Activated naive CD8-positive, alpha-beta T cell treated with anti-CD3 and anti-CD28 coated beads, Interleukin-2, amount 10 ng/mL, durations not matched to agents 7 days and 5 days (primary cell): ENCODE results near the gene PODXL. TPM values are rescaled to one million over a fixed set of nuclear protein-coding genes. Genes with fewer than 3 reads are reported as not detected.

Experiments
- ATAC-seq: fragments of 150-1000 bp; cut with Tn5 transposase; one replicate; pipeline ENCODE4 v1.10.0; 2021; ENCODE audit warnings: low read depth, moderate library complexity
- POLR2A ChIA-PET: fragments of 350-600 bp; sonication (Branson Sonifier 250); formaldehyde crosslinking; loops from one replicate; lab custom pipeline; 2021; ENCODE audit warnings: antibody characterized with exemption; lab: Charles Lee
- DNase-seq: peaks from one replicate; pipeline ENCODE4 v3.0.0; 2021
- H3K27ac Mint-ChIP-seq: one replicate; pipeline ENCODE4 v1.8.0; 2022; ENCODE audit warnings: mild to moderate bottlenecking, mixed read lengths
- H3K27me3 Mint-ChIP-seq: one replicate; pipeline ENCODE4 v1.8.0; 2022; ENCODE audit warnings: mild to moderate bottlenecking, moderate library complexity, mixed read lengths
- H3K36me3 Mint-ChIP-seq: one replicate; pipeline ENCODE4 v1.8.0; 2021; ENCODE audit warnings: mild to moderate bottlenecking, mixed read lengths
- H3K4me1 Mint-ChIP-seq: one replicate; pipeline ENCODE4 v1.8.0; 2021; ENCODE audit warnings: mixed read lengths
- H3K4me3 Mint-ChIP-seq: one replicate; pipeline ENCODE4 v1.8.0; 2022; ENCODE audit warnings: mild to moderate bottlenecking, moderate library complexity, mixed read lengths
- H3K9me3 Mint-ChIP-seq: one replicate; pipeline ENCODE4 v1.8.0; 2021; ENCODE audit warnings: mixed read lengths
- total RNA-seq, 2 experiments: library from RNA; stranded (reverse); gene quantifications; one replicate each; pipeline ENCODE4 v1.2.3, GENCODE V29; 2021

PODXL gene
- total RNA-seq, result 1 to 10 TPM; 1.4 to 1.5 TPM

- peak within 1 kb of the TSS; percentile 64 for H3K4me3 Mint-ChIP-seq
- peaks cover 66% of the 10 kb centered on the region for H3K27me3 Mint-ChIP-seq
- peaks cover 2% of the 10 kb centered on the region for H3K4me1 Mint-ChIP-seq
- peak; percentile 82 for DNase-seq
- H3K36me3 Mint-ChIP-seq, result no peaks in the 10 kb centered on the region
- POLR2A ChIA-PET, result no interaction called here
- peak; percentile 82 for ATAC-seq
- H3K9me3 Mint-ChIP-seq, result no peaks in the 10 kb centered on the region
- H3K27ac Mint-ChIP-seq, result no peak within 1 kb of the TSS
These were observed at the start of gene PODXL for GRCh38 chr7:131556053-131556908. TSS of gene PODXL (minus strand) at chr7:131556628. CDS start at chr7:131556359, 269 bp downstream.

- Mint-ChIP-seq H3K27ac (no peak overlapping the region), H3K4me1 (no peaks in the 10 kb centered on the region), H3K9me3 (no peaks in the 10 kb centered on the region), H3K4me3 (no peak overlapping the region), H3K27me3 (peaks cover 29% of the 10 kb centered on the region), H3K36me3 (no peaks in the 10 kb centered on the region)
- DNase-seq (no peak), ATAC-seq (no peak)
- POLR2A ChIA-PET, result no interaction called here
These were observed 49.0 kb upstream of the PODXL start for GRCh38 chr7:131605280-131605878.

GRCh38 chr7:131604841-131605279 is 48.4 kb upstream of the PODXL start:
- Mint-ChIP-seq H3K27me3 (peaks cover 29% of the 10 kb centered on the region), H3K9me3 (no peaks in the 10 kb centered on the region), H3K4me1 (no peaks in the 10 kb centered on the region), H3K36me3 (no peaks in the 10 kb centered on the region), H3K27ac (no peak overlapping the region), H3K4me3 (no peak overlapping the region)
- POLR2A ChIA-PET, result no interaction called here
- no peak for ATAC-seq
- no peak for DNase-seq

GRCh38 chr7:131603932-131604331 is 47.5 kb upstream of the PODXL start:
- Mint-ChIP-seq H3K27me3 (peaks cover 29% of the 10 kb centered on the region), H3K4me3 (no peak overlapping the region), H3K9me3 (no peaks in the 10 kb centered on the region), H3K27ac (no peak overlapping the region), H3K36me3 (no peaks in the 10 kb centered on the region), H3K4me1 (no peaks in the 10 kb centered on the region)
- ATAC-seq (no peak), DNase-seq (no peak)
- POLR2A ChIA-PET, result interaction anchor here (0.6 kb wide), 1 partner anchor 102 kb away, joined by 4 read pairs; no protein-coding TSS in a partner anchor

- POLR2A ChIA-PET, result no interaction called here
- peaks cover 29% of the 10 kb centered on the region for H3K27me3 Mint-ChIP-seq
- ATAC-seq (no peak), DNase-seq (no peak)
- H3K9me3 Mint-ChIP-seq, result no peaks in the 10 kb centered on the region
- H3K4me3 Mint-ChIP-seq, result no peak overlapping the region
- H3K27ac Mint-ChIP-seq, result no peak overlapping the region
- H3K36me3 Mint-ChIP-seq, result no peaks in the 10 kb centered on the region
- H3K4me1 Mint-ChIP-seq, result no peaks in the 10 kb centered on the region
These were observed 46.6 kb upstream of the PODXL start for GRCh38 chr7:131602994-131603372.

- ATAC-seq (no peak), DNase-seq (no peak)
- Mint-ChIP-seq H3K4me3 (no peak overlapping the region), H3K27me3 (peaks cover 29% of the 10 kb centered on the region), H3K36me3 (no peaks in the 10 kb centered on the region), H3K9me3 (no peaks in the 10 kb centered on the region), H3K27ac (no peak overlapping the region), H3K4me1 (no peaks in the 10 kb centered on the region)
- POLR2A ChIA-PET, result no interaction called here
These were observed 46.0 kb upstream of the PODXL start for GRCh38 chr7:131602304-131602993.

- ATAC-seq (no peak), DNase-seq (no peak)
- H3K9me3 Mint-ChIP-seq, result no peaks in the 10 kb centered on the region
- H3K27me3 Mint-ChIP-seq, result peaks cover 17% of the 10 kb centered on the region
- H3K4me3 Mint-ChIP-seq, result no peak overlapping the region
- POLR2A ChIA-PET, result no interaction called here
- H3K36me3 Mint-ChIP-seq, result no peaks in the 10 kb centered on the region
- no peak overlapping the region for H3K27ac Mint-ChIP-seq
- H3K4me1 Mint-ChIP-seq, result no peaks in the 10 kb centered on the region
These were observed 43.9 kb upstream of the PODXL start for GRCh38 chr7:131600085-131600881.

GRCh38 chr7:131596785-131597184 is 40.4 kb upstream of the PODXL start:
- no peak for DNase-seq
- H3K27ac Mint-ChIP-seq, result no peak overlapping the region
- no peak overlapping the region for H3K4me3 Mint-ChIP-seq
- peaks cover 3% of the 10 kb centered on the region for H3K27me3 Mint-ChIP-seq
- POLR2A ChIA-PET, result no interaction called here
- H3K4me1 Mint-ChIP-seq, result no peaks in the 10 kb centered on the region
- H3K9me3 Mint-ChIP-seq, result no peaks in the 10 kb centered on the region
- no peaks in the 10 kb centered on the region for H3K36me3 Mint-ChIP-seq
- ATAC-seq, result no peak

- Mint-ChIP-seq H3K27me3 (peaks cover 3% of the 10 kb centered on the region), H3K27ac (no peak overlapping the region), H3K4me3 (no peak overlapping the region), H3K9me3 (no peaks in the 10 kb centered on the region), H3K36me3 (no peaks in the 10 kb centered on the region), H3K4me1 (no peaks in the 10 kb centered on the region)
- no peak for ATAC-seq
- no peak for DNase-seq
- POLR2A ChIA-PET, result no interaction called here
These were observed 39.3 kb upstream of the PODXL start for GRCh38 chr7:131595699-131596098.

GRCh38 chr7:131591687-131592319 is 35.4 kb upstream of the PODXL start:
- Mint-ChIP-seq H3K4me1 (no peaks in the 10 kb centered on the region), H3K27me3 (peaks cover 3% of the 10 kb centered on the region), H3K4me3 (no peak overlapping the region), H3K36me3 (no peaks in the 10 kb centered on the region), H3K9me3 (no peaks in the 10 kb centered on the region), H3K27ac (no peak overlapping the region)
- no peak for DNase-seq
- ATAC-seq, result no peak
- POLR2A ChIA-PET, result no interaction called here

GRCh38 chr7:131587315-131587923 is 31.0 kb upstream of the PODXL start:
- Mint-ChIP-seq H3K9me3 (no peaks in the 10 kb centered on the region), H3K4me1 (no peaks in the 10 kb centered on the region), H3K27me3 (no peaks in the 10 kb centered on the region), H3K27ac (no peak overlapping the region), H3K36me3 (no peaks in the 10 kb centered on the region), H3K4me3 (no peak overlapping the region)
- POLR2A ChIA-PET, result no interaction called here
- DNase-seq (no peak), ATAC-seq (no peak)

- no peak for DNase-seq
- POLR2A ChIA-PET, result no interaction called here
- H3K27ac Mint-ChIP-seq, result no peak overlapping the region
- no peaks in the 10 kb centered on the region for H3K4me1 Mint-ChIP-seq
- no peak overlapping the region for H3K4me3 Mint-ChIP-seq
- no peaks in the 10 kb centered on the region for H3K27me3 Mint-ChIP-seq
- H3K9me3 Mint-ChIP-seq, result no peaks in the 10 kb centered on the region
- ATAC-seq, result no peak
- no peaks in the 10 kb centered on the region for H3K36me3 Mint-ChIP-seq
These were observed 30.3 kb upstream of the PODXL start for GRCh38 chr7:131586759-131587158.
